Tibial nerve (tissue), 3 donors: ENCODE measurements around the gene PEX16.

ENCODE experiments used
- CTCF ChIP-seq, 5 experiments: fragments of 200-600 bp in 3 of 5; fragments of 450-650 bp in 2 of 5; sonication (generic) in 3 of 5; IDR thresholded peaks; one replicate each; pipeline ENCODE4 v1.5.1; 2016 to 2019; ENCODE audit warnings: antibody characterized with exemption in 5 of 5, mild to moderate bottlenecking in 3 of 5, moderate library complexity in 2 of 5
- POLR2A ChIP-seq, 2 donors: fragments of 450-650 bp; IDR thresholded peaks; one replicate each; pipeline ENCODE4 v1.6.1; 2017; ENCODE audit warnings: antibody characterized with exemption in 2 of 2, mild to moderate bottlenecking in 2 of 2, moderate library complexity in 2 of 2

GRCh38 chr11:45929486-45930030 lies 11.9 kb upstream of the PEX16 start:
- no peak for TF ChIP-seq CTCF (IDR thresholded peaks at IDR 0.05)
- TF ChIP-seq POLR2A (IDR thresholded peaks at IDR 0.05), result no peak
